ENCODE data around the gene GYG1.

DNA sequence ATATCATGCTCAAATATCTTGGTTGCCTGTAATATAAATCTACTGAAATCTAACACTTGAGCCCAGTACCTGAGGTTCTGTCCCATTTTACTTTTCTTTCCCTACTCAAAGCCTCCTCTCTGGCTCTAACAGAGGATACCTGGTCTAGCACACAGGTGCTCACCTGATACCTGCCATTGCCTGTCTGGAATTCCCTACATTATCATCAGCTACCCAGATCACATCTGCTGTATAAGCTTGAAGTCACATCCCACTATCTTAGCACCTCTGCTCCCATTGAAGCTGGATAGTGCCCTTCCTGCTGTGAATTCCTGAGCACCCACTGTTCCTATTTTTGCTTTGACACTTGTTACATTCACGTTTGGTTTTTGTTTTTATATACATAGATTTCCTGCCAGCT lies 30.5 kb downstream of the GYG1 start:
- no peak for TF ChIP-seq SP1 (IDR thresholded peaks at IDR 0.05)
- no peak for TF ChIP-seq L3MBTL2 (conservative IDR thresholded peaks at IDR 0.05)
- no peak for TF ChIP-seq HDGF (IDR thresholded peaks at IDR 0.05; ENCODE audit: borderline replicate concordance)
- TF ChIP-seq CTBP1 (IDR thresholded peaks at IDR 0.05; ENCODE audit: borderline replicate concordance): no peak
- TF ChIP-seq TARDBP (IDR thresholded peaks at IDR 0.05): no peak
- no peak for TF ChIP-seq SUZ12 (IDR thresholded peaks at IDR 0.05)
- no peak for TF ChIP-seq BHLHE40 (IDR thresholded peaks at IDR 0.05; ENCODE audit: borderline replicate concordance)
- no peak for TF ChIP-seq FOXK2 (IDR thresholded peaks at IDR 0.05)
- TF ChIP-seq NFRKB (IDR thresholded peaks at IDR 0.05): no peak
